DMS 273 treated with DMSO at 0.1 percent for 48 hours (cell line): ENCODE measurements around the gene MSL1.
"Not testable (repeated sequence)": the region's sequence is repeated elsewhere in the genome, so short reads cannot be mapped to it uniquely, and the experiment has no call there.

Source experiments
- DNase-seq: peaks from one replicate; lab custom pipeline; 2025; lab: John Stamatoyannopoulos, UW

MSL1 gene

DNA sequence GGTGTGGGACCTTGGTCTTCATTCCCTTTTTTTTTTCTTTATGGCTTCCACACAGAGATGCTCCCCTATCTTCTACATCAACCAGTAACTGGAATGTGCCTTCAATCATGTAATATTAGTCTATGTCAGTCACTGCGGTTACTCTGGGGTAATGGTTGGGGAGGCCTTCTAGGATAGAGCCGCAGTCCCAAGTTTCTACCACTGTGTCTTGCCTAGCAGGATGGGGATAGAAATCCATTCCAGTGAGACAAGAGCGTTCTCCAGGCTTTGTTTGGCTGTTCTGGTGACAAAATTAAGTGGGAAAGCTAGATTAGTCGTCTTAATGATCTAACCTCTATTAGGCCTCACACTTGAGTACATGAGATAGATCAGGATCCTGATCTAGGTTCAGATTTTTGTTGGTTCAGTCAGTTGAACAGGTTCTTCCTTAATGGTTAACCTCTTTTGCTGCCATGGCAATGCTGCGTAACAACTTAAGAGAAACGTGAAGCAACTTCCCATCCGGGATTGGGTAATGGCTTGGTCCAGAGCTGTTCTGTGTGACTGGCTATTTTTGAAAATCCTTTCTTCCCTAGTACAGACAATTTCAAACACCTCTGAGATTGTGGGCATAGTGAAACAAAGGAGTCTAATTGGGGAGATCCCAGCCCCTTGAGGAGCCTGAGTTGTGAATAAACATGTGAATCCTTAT is 8.7 kb downstream of the MSL1 start:
- DNase-seq = no peak

GRCh38 chr17:40134184-40134583 is 12.4 kb downstream of the MSL1 start:
- no peak for DNase-seq

DNA sequence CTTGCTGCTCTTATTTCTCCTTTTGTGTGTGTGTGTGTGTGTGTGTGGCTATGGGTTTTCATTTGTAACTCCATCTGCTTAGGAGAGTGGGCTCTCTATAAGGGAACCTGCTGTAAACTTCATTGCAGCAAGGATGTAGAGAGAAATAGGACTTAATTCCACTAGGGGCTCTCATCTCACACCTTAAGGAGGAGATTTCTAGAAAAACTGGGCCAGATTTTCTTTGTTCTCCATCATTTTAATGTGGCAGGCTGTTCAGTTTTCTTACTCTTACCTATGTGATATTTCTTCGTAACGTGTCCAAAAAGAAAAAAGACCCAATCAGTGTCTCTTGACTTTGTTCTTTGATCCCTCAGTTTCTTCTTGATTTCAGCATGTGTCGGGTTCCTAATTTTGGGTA is 14.0 kb downstream of the MSL1 start:
- DNase-seq = no peak

GRCh38 chr17:40139566-40140058 is 17.8 kb downstream of the MSL1 start:
- DNase-seq = no peak

DNA sequence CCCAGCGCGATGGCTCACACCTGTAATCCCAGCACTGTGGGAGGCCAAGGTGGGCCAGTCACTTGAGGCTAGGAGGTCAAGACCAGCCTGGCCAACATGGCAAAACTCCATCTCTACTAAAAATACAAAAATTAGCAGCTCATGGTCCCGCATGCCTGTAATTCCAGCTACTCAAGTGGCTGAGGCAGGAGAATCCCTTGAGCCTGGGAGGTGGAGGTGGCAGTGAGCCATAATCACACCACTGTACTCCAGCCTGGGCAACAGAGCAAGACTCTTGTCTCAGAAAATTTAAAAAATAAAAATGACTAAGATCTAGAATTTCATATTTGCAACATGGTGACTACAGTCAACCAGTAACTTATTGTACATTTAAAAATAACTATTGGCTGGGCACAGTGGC is 21.4 kb downstream of the MSL1 start:
- not testable (repeated sequence) for DNase-seq

GRCh38 chr17:40145476-40145875 is 23.7 kb downstream of the MSL1 start:
- DNase-seq = no peak

GRCh38 chr17:40148527-40148926 is 26.8 kb downstream of the MSL1 start:
- no peak for DNase-seq

GRCh38 chr17:40150276-40150675 is 28.5 kb downstream of the MSL1 start:
- no peak for DNase-seq

DNA sequence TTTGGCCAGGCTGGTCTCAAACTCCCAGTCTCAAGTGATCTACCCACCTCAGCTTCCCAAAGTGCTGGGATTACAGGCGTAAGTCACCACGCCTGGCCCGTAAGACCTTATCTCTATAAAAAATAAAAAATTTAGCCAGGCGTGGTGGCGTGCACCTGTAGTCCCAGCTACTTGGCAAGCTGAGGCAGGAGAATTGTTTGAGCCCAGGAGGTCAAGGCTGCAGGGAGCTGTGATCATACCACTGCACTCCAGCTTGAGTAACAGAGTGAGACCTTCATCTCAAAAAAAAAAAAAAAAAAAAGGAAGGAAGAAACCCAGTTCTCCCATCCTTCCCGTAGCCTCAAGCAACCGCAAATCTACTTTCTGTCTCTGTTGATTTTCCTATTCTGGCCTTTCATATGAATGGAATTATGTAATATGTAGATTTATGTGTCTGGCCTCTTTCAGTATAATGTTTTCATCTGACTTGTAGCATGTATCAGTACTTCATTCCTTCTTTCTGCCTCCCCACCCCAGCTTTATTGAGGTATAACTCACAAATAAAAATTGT is 29.7 kb downstream of the MSL1 start:
- no peak for DNase-seq

DNA sequence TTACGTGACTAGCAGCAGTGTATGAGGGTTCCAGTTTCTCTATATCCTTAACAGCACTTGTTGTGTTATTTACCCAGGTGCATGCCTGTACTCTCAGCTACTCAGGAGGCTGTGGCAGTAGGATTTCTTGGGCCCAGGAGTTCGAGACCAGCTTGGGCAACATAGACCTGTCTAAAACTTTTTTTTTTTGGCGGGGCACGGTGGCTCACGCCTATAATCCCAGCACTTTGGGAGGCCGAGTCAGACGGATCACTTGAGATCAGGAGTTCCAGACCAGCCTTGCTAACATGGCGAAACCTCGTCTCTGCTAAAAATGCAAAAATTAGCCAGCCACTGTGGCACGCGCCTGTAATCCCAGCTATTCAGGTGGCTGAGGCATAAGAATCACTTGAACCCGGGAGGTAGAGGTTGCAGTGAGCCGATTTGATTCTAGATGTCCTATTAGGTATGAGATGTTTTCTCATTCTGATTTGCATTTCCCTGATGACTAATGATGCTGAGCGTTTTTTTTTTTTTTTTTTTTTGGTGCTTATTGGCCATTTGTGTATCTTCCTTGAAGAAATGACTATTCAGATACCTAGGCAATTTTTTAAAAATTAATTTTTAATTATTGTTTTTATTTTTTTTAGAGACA is 31.9 kb downstream of the MSL1 start:
- no peak for DNase-seq

GRCh38 chr17:40157973-40158372 is 36.2 kb downstream of the MSL1 start:
- DNase-seq = no peak

GRCh38 chr17:40158438-40159013 is 36.8 kb downstream of the MSL1 start:
- no peak for DNase-seq

- DNase-seq = no peak
Observed at GRCh38 chr17:40159456-40159855, 37.7 kb downstream of the MSL1 start.

- DNase-seq = no peak
Observed at GRCh38 chr17:40167685-40168261, 46.0 kb downstream of the MSL1 start.

- DNase-seq = no peak
Observed at GRCh38 chr17:40168262-40168832, 46.6 kb downstream of the MSL1 start.

- no peak for DNase-seq
Observed at GRCh38 chr17:40170325-40170724, 48.6 kb downstream of the MSL1 start.

GRCh38 chr17:40171750-40172149 is 50.0 kb downstream of the MSL1 start:
- no peak for DNase-seq

- DNase-seq = no peak
Observed at GRCh38 chr17:40173091-40173777, 51.5 kb downstream of the MSL1 start.

DNA sequence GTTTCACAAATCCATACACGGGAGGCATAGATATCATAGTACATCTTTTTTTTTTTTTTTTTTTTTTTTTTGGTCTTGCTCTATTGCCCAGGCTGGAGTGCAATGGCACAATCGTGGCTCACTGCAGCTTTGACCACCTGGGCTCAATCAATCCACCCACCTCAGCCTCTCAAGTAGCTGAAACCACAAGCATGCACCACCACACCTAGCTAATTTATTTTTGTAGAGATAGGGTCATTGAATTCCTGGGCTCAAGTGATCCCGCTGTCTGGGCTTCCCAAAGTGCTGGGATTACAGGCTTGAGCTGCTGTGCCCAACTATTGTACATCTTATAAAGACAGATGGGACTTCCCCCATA is 52.0 kb downstream of the MSL1 start:
- DNase-seq = no peak

GRCh38 chr17:40174514-40174913 is 52.7 kb downstream of the MSL1 start:
- DNase-seq = no peak

GRCh38 chr17:40175928-40176753 is 54.4 kb downstream of the MSL1 start:
- no peak for DNase-seq
